Suprapubic skin (tissue), 4 donors: ENCODE results near the gene IVD. TPM values are rescaled to one million over a fixed set of nuclear protein-coding genes. Genes with fewer than 3 reads are reported as not detected.
A peak's percentile ranks its signal among the peaks of the same experiment; 100 is the strongest.

ENCODE experiments used
- DNase-seq, 2 donors: peaks; one replicate each; pipeline ENCODE4 v3.0.0-alpha.2; 2019; ENCODE audit warnings: low spot score in 2 of 2
- H3K27ac ChIP-seq: fragments of 200-600 bp; sonication (generic); one replicate; pipeline ENCODE4 v1.5.1; 2019
- H3K27me3 ChIP-seq: fragments of 200-600 bp; sonication (generic); one replicate; pipeline ENCODE4 v1.5.1; 2019
- H3K36me3 ChIP-seq: fragments of 200-600 bp; sonication (generic); one replicate; pipeline ENCODE4 v1.5.1; 2019
- H3K4me1 ChIP-seq: fragments of 200-600 bp; sonication (generic); one replicate; pipeline ENCODE4 v1.5.1; 2019
- H3K4me3 ChIP-seq: fragments of 200-600 bp; sonication (generic); one replicate; pipeline ENCODE4 v1.5.1; 2019; ENCODE audit warnings: mild to moderate bottlenecking
- H3K9me3 ChIP-seq: fragments of 200-600 bp; sonication (generic); one replicate; pipeline ENCODE4 v1.5.1; 2019
- EP300 ChIP-seq: sonication (generic); formaldehyde crosslinking; IDR thresholded peaks from one replicate; pipeline ENCODE4 v1.6.1; 2017; ENCODE audit warnings: antibody characterized with exemption
- POLR2A ChIP-seq, 2 donors: fragments of 450-650 bp; IDR thresholded peaks; one replicate each; pipeline ENCODE4 v1.6.1; 2017; ENCODE audit warnings: antibody characterized with exemption in 2 of 2, mild to moderate bottlenecking in 2 of 2, moderate library complexity in 2 of 2
- POLR2AphosphoS5 ChIP-seq, 3 donors: sonication (generic); formaldehyde crosslinking; IDR thresholded peaks; one replicate each; pipeline ENCODE4 v1.6.1; 2017; ENCODE audit warnings: antibody characterized with exemption in 3 of 3
- WGBS: methylation state at CpG from one replicate; pipeline ENCODE4 v1.1.5; 2018; 5-methylcytosine and 5-hydroxymethylcytosine counted together
- total RNA-seq, 4 donors: library from RNA; depleted of rRNA; stranded (reverse); fragments of >200 nt; gene quantifications; one replicate each; pipeline ENCODE4 v1.1.0, GENCODE V29; 2016
- TF ChIP-seq, protein P1 (sequence below), 2 donors: fragments of 200-600 bp in 1 of 2; fragments of 450-650 bp in 1 of 2; sonication (generic) in 1 of 2; IDR thresholded peaks; one replicate each; pipeline ENCODE4 v1.5.1; 2016 to 2019; ENCODE audit warnings: antibody characterized with exemption in 2 of 2, mild to moderate bottlenecking in 1 of 2, moderate library complexity in 1 of 2

Gene IVD
- total RNA-seq, 4 donors from 2014 or later, result 7.7 to 18.3 (median 13.3) TPM

GRCh38 chr15:40382580-40383456 is 22.8 kb upstream of the IVD start, which contains the start of gene KNSTRN:
TSS of gene KNSTRN (plus strand) at chr15:40382721. CDS start at chr15:40382836, 115 bp downstream.
- H3K4me1 ChIP-seq, result peaks cover 26% of the 10 kb centered on the region
- peaks cover 11% of the 10 kb centered on the region for H3K36me3 ChIP-seq
- no peaks in the 10 kb centered on the region for H3K27me3 ChIP-seq
- DNase-seq, result peak; percentile 95 to 96
- H3K27ac ChIP-seq, result no peak within 1 kb of the TSS
- 6% methylated on average over 37 of the region's 57 CpGs for WGBS
- peak within 1 kb of the TSS; percentile 78 for H3K4me3 ChIP-seq
- no peaks in the 10 kb centered on the region for H3K9me3 ChIP-seq
- TF ChIP-seq EP300 (no peak), POLR2A (IDR thresholded peaks at IDR 0.05) (no peak), POLR2AphosphoS5 (IDR thresholded peaks at IDR 0.05) (peak in 2 of 3 donors; percentile 19 to 54)
- TF ChIP-seq, protein P1, sequence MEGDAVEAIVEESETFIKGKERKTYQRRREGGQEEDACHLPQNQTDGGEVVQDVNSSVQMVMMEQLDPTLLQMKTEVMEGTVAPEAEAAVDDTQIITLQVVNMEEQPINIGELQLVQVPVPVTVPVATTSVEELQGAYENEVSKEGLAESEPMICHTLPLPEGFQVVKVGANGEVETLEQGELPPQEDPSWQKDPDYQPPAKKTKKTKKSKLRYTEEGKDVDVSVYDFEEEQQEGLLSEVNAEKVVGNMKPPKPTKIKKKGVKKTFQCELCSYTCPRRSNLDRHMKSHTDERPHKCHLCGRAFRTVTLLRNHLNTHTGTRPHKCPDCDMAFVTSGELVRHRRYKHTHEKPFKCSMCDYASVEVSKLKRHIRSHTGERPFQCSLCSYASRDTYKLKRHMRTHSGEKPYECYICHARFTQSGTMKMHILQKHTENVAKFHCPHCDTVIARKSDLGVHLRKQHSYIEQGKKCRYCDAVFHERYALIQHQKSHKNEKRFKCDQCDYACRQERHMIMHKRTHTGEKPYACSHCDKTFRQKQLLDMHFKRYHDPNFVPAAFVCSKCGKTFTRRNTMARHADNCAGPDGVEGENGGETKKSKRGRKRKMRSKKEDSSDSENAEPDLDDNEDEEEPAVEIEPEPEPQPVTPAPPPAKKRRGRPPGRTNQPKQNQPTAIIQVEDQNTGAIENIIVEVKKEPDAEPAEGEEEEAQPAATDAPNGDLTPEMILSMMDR (IDR thresholded peaks at IDR 0.05), result no peak

DNA sequence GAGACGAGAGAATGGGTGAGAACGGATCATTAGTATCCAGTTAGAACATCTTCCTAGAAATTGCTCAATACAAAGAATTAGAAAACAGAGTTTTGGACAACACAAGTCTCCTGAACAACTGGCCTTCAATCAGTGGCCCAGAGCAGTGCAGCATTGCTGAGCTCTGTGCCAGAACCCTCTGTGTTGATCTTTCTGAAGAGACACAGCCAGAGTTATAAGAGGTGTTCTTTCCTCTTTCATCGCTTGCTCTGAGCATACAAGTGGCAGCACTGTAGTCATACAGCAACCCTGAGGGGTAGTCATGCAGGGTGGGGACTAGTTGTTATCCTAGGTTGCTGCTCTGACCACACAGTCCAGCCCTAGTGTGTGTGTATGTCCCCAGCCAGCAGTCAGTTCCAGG is 19.1 kb upstream of the IVD start:
- H3K9me3 ChIP-seq, result no peaks in the 10 kb centered on the region
- no peak overlapping the region for H3K27ac ChIP-seq
- TF ChIP-seq EP300 (no peak), POLR2AphosphoS5 (IDR thresholded peaks at IDR 0.05) (no peak), POLR2A (IDR thresholded peaks at IDR 0.05) (no peak)
- TF ChIP-seq, protein P1 (IDR thresholded peaks at IDR 0.05), result no peak
- 92% methylated on average over 3 of the region's 3 CpGs for whole genome bisulfite sequencing
- no peak for DNase-seq
- H3K36me3 ChIP-seq, result peaks cover 24% of the 10 kb centered on the region
- H3K27me3 ChIP-seq, result no peaks in the 10 kb centered on the region
- peaks cover 20% of the 10 kb centered on the region for H3K4me1 ChIP-seq
- H3K4me3 ChIP-seq, result no peak overlapping the region

DNA sequence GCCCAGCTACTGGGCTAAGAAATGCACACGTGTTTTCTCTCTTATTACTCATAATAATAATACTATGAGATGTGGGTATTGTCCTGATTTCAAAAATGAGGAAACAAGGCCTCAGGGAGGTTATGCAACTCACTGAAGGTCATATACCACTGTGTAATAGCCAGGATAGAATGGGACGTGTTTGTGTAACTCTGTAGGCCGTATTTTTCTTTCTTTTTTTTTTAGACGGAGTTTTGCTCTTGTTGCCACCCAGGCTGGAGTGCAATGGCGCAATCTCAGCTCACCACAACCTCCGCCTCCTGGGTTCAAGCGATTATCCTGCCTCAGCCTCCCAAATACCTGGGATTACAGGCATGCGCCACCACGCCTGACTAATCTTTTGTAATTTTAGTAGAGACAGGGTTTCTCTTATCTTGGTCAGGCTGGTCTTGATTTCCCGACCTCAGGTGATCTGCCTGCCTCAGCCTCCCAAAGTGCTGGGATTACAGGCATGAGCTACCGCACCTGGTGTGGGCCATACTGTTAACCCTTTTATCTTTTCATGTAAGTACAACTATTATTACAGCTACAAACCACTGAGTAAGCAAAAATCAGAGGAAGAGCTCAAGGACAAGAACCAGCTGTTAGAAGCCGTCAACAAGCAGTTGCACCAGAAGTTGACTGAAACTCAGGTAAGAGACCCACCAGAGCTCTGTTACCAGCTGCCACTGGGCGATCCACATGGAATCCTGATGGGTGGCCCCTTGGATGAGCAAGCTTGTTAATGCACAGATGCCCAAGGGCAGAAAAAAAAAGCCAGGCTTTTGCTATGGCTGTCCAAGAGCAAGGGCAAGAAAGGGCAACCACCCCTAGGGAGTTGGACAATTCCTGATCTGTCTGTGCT is 16.4 kb upstream of the IVD start:
- Histone ChIP-seq H3K36me3 (peaks cover 48% of the 10 kb centered on the region), H3K27ac (peak overlapping the region; percentile 33), H3K27me3 (no peaks in the 10 kb centered on the region), H3K4me1 (peaks cover 5% of the 10 kb centered on the region), H3K4me3 (no peak overlapping the region), H3K9me3 (no peaks in the 10 kb centered on the region)
- 87% methylated on average over 13 of the region's 13 CpGs for WGBS
- no peak for DNase-seq
- TF ChIP-seq, protein P1 (IDR thresholded peaks at IDR 0.05), result no peak
- no peak for TF ChIP-seq POLR2A (IDR thresholded peaks at IDR 0.05)
- TF ChIP-seq POLR2AphosphoS5 (IDR thresholded peaks at IDR 0.05), result no peak

DNA sequence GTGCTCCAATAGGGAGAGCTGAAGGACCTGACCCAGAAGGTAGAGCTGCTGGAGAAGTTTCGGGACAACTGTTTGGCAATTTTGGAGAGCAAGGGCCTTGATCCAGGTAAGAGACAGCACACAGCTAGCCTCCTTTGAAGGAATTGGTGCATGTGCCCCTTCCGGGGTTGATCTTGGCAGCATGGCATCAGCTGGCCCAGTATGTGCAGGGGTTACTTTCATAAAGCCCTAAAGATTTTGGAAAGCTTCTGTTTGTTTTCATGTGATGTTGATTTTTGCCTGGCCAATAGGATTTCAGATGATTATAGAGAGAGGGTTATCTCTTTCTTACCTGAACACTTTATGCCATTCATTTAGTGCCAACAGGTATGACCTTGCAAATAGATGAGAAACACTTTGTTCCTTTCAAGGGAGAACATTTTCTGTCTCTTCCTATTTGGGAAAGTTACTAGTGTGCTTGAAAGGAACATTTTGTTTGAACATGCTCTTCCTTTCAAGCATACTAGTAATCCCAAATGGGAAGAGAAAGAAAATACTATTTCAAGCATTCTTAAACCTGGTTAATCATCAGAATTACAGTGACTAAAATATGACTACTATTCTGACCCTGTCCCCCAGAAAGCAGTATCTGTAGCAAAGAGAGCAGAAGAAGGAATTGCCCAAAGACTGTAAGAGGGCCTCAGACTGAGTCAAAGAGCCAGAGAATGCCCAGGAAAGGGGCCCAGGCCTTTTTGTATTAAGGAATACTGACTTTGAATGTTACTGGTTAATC is 15.6 kb upstream of the IVD start:
- DNase-seq, result no peak
- Histone ChIP-seq H3K4me1 (no peaks in the 10 kb centered on the region), H3K9me3 (no peaks in the 10 kb centered on the region), H3K27me3 (no peaks in the 10 kb centered on the region), H3K4me3 (no peak overlapping the region), H3K36me3 (peaks cover 48% of the 10 kb centered on the region), H3K27ac (peak overlapping the region; percentile 33)
- TF ChIP-seq POLR2AphosphoS5 (IDR thresholded peaks at IDR 0.05) (no peak), EP300 (no peak), POLR2A (IDR thresholded peaks at IDR 0.05) (no peak)
- TF ChIP-seq, protein P1 (IDR thresholded peaks at IDR 0.05), result no peak
- 90% methylated on average over 2 of the region's 2 CpGs for WGBS
